ENCODE results near the gene P2RY12. TPM values are rescaled to one million over a fixed set of nuclear protein-coding genes. Genes with fewer than 3 reads are reported as not detected.

Gene P2RY12
- total RNA-seq, 2 donors from 2014 or later: not detected

DNA sequence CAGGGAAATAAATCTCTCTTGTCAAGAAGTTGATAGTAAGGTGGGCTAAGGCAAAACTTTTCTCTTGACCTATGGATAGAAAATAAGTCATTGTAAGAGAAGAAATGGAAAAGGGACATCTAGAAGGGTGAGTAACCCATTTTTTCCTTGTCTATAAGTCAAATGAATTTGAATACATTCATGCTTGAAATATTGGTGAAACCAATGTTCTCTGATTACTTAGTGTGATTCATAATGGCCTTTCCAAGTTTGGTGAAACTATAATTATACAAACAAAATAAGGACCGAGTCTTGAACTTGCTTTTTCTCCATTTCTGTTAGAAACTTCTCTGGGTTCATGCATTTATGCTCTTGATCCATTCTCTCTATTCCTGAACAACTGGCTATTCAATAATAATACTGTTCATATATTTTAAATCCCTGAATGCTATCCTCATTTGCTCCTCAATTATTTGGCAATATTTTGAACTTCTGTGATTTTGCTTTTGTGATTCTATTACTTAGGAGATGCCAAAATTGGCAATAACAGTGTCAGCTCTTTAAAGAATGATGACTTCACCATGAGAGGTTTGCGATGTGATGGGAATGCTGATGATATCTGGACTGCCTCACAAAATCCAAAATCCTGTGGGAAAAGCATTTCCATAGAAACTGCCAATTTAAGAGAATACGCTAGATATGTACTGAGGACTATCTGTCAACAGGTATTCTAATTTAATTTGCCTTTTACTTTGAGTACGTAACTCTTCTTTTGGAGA lies 12.3 kb downstream of the P2RY12 start:
- Mint-ChIP-seq H3K9me3 (no peaks in the 10 kb centered on the region), H3K4me1 (peaks cover 4% of the 10 kb centered on the region), H3K27me3 (ENCODE audit: insufficient read depth) (no peaks in the 10 kb centered on the region), H3K4me3 (no peak overlapping the region), H3K27ac (no peak overlapping the region), H3K36me3 (ENCODE audit: low read depth) (peaks cover 7% of the 10 kb centered on the region)
- Histone ChIP-seq H3K27me3 (ENCODE audit: control insufficient read depth, insufficient read depth, low read length, poor library complexity, severe bottlenecking) (no peaks in the 10 kb centered on the region), H3K4me1 (ENCODE audit: control insufficient read depth, insufficient read depth, low read length) (peaks cover 1% of the 10 kb centered on the region), H3K36me3 (ENCODE audit: control insufficient read depth, insufficient read depth, low read length) (peaks cover 20% of the 10 kb centered on the region), H3K9ac (ENCODE audit: extremely low read depth, low read length, poor library complexity, severe bottlenecking) (no peak overlapping the region), H3K4me3 (ENCODE audit: low read length) (no peak overlapping the region), H3K9me3 (ENCODE audit: control insufficient read depth, low read length) (no peaks in the 10 kb centered on the region), H3K27ac (ENCODE audit: low read depth, low read length) (no peak overlapping the region)
- WGBS, 2 experiments (ENCODE audit: insufficient coverage in 1 of 2, insufficient read length in 1 of 2): 78 to 86% methylated on average over 4 of the region's 4 CpGs
- no peak for DNase-seq
- TF ChIP-seq, protein P1, sequence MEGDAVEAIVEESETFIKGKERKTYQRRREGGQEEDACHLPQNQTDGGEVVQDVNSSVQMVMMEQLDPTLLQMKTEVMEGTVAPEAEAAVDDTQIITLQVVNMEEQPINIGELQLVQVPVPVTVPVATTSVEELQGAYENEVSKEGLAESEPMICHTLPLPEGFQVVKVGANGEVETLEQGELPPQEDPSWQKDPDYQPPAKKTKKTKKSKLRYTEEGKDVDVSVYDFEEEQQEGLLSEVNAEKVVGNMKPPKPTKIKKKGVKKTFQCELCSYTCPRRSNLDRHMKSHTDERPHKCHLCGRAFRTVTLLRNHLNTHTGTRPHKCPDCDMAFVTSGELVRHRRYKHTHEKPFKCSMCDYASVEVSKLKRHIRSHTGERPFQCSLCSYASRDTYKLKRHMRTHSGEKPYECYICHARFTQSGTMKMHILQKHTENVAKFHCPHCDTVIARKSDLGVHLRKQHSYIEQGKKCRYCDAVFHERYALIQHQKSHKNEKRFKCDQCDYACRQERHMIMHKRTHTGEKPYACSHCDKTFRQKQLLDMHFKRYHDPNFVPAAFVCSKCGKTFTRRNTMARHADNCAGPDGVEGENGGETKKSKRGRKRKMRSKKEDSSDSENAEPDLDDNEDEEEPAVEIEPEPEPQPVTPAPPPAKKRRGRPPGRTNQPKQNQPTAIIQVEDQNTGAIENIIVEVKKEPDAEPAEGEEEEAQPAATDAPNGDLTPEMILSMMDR (conservative IDR thresholded peaks at IDR 0.05): no peak

DNA sequence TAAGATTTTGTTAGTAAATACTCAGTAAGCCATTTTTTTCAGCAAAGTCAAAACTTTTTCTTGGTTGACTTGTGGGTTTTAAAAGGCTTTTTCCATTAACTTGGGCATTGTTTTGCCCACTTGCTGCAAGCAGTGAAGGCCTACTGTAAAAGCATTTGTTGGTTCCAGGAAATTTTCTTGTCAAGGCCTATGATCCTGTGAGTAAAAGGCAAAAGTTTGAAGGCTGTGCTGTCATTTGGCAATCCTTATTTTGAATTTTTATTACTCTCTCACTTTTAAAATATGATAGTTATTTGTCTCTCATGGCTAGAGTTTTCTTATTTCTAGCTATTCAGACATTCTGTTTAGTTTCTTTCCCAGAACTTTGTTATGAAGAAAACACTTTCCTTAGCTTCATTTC lies 13.0 kb downstream of the P2RY12 start:
- Mint-ChIP-seq H3K27ac (no peak overlapping the region), H3K27me3 (ENCODE audit: insufficient read depth) (no peaks in the 10 kb centered on the region), H3K36me3 (ENCODE audit: low read depth) (peaks cover 7% of the 10 kb centered on the region), H3K9me3 (no peaks in the 10 kb centered on the region), H3K4me3 (no peak overlapping the region), H3K4me1 (peaks cover 7% of the 10 kb centered on the region)
- no peaks in the 10 kb centered on the region for H3K27me3 ChIP-seq (ENCODE audit: control insufficient read depth, insufficient read depth, low read length, poor library complexity, severe bottlenecking)
- no peak overlapping the region for H3K27ac ChIP-seq (ENCODE audit: low read depth, low read length)
- no peak for DNase-seq
- no peak overlapping the region for H3K4me3 ChIP-seq (ENCODE audit: low read length)
- no peak overlapping the region for H3K9ac ChIP-seq (ENCODE audit: extremely low read depth, low read length, poor library complexity, severe bottlenecking)
- no peaks in the 10 kb centered on the region for H3K9me3 ChIP-seq (ENCODE audit: control insufficient read depth, low read length)
- H3K4me1 ChIP-seq (ENCODE audit: control insufficient read depth, insufficient read depth, low read length): peaks cover 2% of the 10 kb centered on the region
- TF ChIP-seq, protein P1 (conservative IDR thresholded peaks at IDR 0.05): no peak
- H3K36me3 ChIP-seq (ENCODE audit: control insufficient read depth, insufficient read depth, low read length): peaks cover 20% of the 10 kb centered on the region

DNA sequence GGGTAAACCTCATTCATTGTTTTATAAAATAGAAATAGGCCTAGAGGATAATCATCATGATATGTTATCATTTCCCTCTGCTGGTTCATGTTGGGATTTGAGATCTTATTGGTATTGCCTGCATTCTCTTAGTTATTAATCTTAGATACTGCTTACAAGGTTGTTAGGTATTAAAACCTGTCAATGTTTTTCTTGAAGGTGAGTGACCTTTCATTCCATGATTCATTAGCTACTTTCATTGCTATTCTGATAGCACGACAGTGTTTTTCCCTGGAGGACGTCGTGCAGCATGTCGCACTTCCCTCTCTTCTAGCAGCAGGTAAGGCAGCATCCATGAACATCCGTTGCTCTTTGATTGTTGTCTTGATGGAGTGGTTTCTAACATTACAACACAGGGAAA lies 17.1 kb downstream of the P2RY12 start:
- Mint-ChIP-seq H3K27ac (no peak overlapping the region), H3K27me3 (ENCODE audit: insufficient read depth) (no peaks in the 10 kb centered on the region), H3K9me3 (no peaks in the 10 kb centered on the region), H3K4me1 (peaks cover 7% of the 10 kb centered on the region), H3K4me3 (no peak overlapping the region), H3K36me3 (ENCODE audit: low read depth) (peaks cover 7% of the 10 kb centered on the region)
- Histone ChIP-seq H3K9ac (ENCODE audit: extremely low read depth, low read length, poor library complexity, severe bottlenecking) (no peak overlapping the region), H3K27me3 (ENCODE audit: control insufficient read depth, insufficient read depth, low read length, poor library complexity, severe bottlenecking) (no peaks in the 10 kb centered on the region), H3K27ac (ENCODE audit: low read depth, low read length) (no peak overlapping the region), H3K36me3 (ENCODE audit: control insufficient read depth, insufficient read depth, low read length) (peaks cover 13% of the 10 kb centered on the region), H3K4me3 (ENCODE audit: low read length) (no peak overlapping the region), H3K4me1 (ENCODE audit: control insufficient read depth, insufficient read depth, low read length) (peaks cover 2% of the 10 kb centered on the region), H3K9me3 (ENCODE audit: control insufficient read depth, low read length) (no peaks in the 10 kb centered on the region)
- TF ChIP-seq, protein P1 (conservative IDR thresholded peaks at IDR 0.05): no peak
- WGBS, 2 experiments (ENCODE audit: insufficient coverage in 1 of 2, insufficient read length in 1 of 2): 90% methylated on average over 4 of the region's 5 CpGs; no CpG with 5 or more reads in 1 of the 2 experiments
- no peak for DNase-seq

Measured in endodermal cell (in vitro differentiated cells).